A673 (cell line): Measurements from ENCODE around the gene DSCAM.

Experiments used
- CTCF ChIP-seq: fragments of 300-800, 200-600 bp; sonication (generic); conservative IDR thresholded peaks from 2 replicates; pipeline ENCODE4 v1.5.1; 2017; ENCODE audit warnings: low read depth, mild to moderate bottlenecking, antibody characterized with exemption, low read length, moderate library complexity, mixed read lengths
- EZH2 ChIP-seq: fragments of 200-600 bp; sonication (generic); IDR thresholded peaks from 2 replicates; pipeline ENCODE4 v1.6.1; 2017; ENCODE audit warnings: borderline replicate concordance, low read depth, mild to moderate bottlenecking, mixed read lengths, antibody characterized with exemption, low read length; ENCODE audit not compliant: poor library complexity, severe bottlenecking

DNA sequence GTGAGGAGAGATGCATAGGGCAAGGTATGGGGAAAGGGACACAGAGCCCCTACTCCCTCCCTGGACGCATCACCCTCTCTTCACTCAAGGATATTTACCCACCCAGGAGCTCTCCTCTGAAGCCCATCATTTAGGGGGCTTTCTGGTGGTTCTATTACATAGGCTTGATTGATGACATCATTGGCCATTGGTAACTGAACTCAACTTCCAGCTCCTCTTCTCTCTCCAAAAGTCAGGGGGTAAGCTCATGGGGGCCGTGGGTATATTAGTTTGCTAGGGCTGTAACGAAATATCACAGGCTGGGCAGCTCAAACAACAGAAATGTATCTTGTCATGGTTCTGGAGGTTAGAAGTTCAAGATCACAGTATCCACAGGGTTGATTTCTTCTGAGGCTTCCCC lies 110.8 kb downstream of the DSCAM start:
- TF ChIP-seq CTCF, result no peak
- no peak for TF ChIP-seq EZH2
